Smooth muscle cell (in vitro differentiated cells): ENCODE measurements around the gene EFHD2. TPM values are rescaled to one million over a fixed set of nuclear protein-coding genes. Genes with fewer than 3 reads are reported as not detected.

Experiments
- DNase-seq: peaks from one replicate; lab custom pipeline; 2025; ENCODE audit not compliant: unreplicated experiment; lab: John Stamatoyannopoulos, UW
- H2AFZ ChIP-seq: fragments of 200-600 bp; sonication (generic); 2 replicates; pipeline ENCODE4 v1.6.0; 2016; ENCODE audit warnings: antibody characterized with exemption, low read depth, mild to moderate bottlenecking
- H3F3A ChIP-seq: fragments of 200-600 bp; sonication (generic); 2 replicates; pipeline ENCODE4 v1.6.0; 2017; ENCODE audit warnings: antibody characterized with exemption, low read depth
- H3K27ac ChIP-seq: fragments of 200-600 bp; sonication (generic); 2 replicates; pipeline ENCODE4 v1.5.1; 2016; ENCODE audit warnings: low read depth, mild to moderate bottlenecking
- H3K27me3 ChIP-seq: fragments of 200-600 bp; sonication (generic); 2 replicates; pipeline ENCODE4 v1.6.1; 2016; ENCODE audit warnings: low read depth, mild to moderate bottlenecking
- H3K36me3 ChIP-seq: fragments of 200-600 bp; sonication (generic); 2 replicates; pipeline ENCODE4 v1.5.1; 2016; ENCODE audit warnings: low read depth
- H3K4me1 ChIP-seq: fragments of 200-600 bp; sonication (generic); 2 replicates; pipeline ENCODE4 v1.5.1; 2016; ENCODE audit warnings: low read depth
- H3K4me2 ChIP-seq: fragments of 200-600 bp; sonication (generic); 2 replicates; pipeline ENCODE4 v1.6.0; 2016; ENCODE audit warnings: mild to moderate bottlenecking
- H3K4me3 ChIP-seq: fragments of 200-600 bp; sonication (generic); 2 replicates; pipeline ENCODE4 v1.5.1; 2016; ENCODE audit warnings: mild to moderate bottlenecking
- H3K79me2 ChIP-seq: fragments of 200-600 bp; sonication (generic); 2 replicates; pipeline ENCODE4 v1.6.0; 2016; ENCODE audit warnings: low read depth, mild to moderate bottlenecking
- H3K9ac ChIP-seq: fragments of 200-600 bp; sonication (generic); 2 replicates; pipeline ENCODE4 v1.6.0; 2016; ENCODE audit warnings: low read depth
- H3K9me3 ChIP-seq: fragments of 200-600 bp; sonication (generic); replicated peaks from 2 replicates; pipeline ENCODE4 v1.5.1; 2016; ENCODE audit warnings: low read depth
- H4K20me1 ChIP-seq: fragments of 200-600 bp; sonication (generic); 2 replicates; pipeline ENCODE4 v1.6.0; 2016; ENCODE audit warnings: low read depth
- WGBS: methylation state at CpG from one replicate; pipeline ENCODE4 v1.1.7; 2016; ENCODE audit warnings: low lambda C conversion rate; 5-methylcytosine and 5-hydroxymethylcytosine counted together
- polyA plus RNA-seq: library from polyadenylated mRNA; unstranded; fragments of >200 nt; fragmentation: Nextera tagmentation; extraction: Ambion mirVana; gene quantifications from 2 replicates; pipeline ENCODE4 v1.2.1, GENCODE V29; 2016
- total RNA-seq: library from RNA; depleted of rRNA; stranded (reverse); fragments of >200 nt; gene quantifications from 2 replicates; pipeline ENCODE4 v1.2.3, GENCODE V29; 2014
- TF ChIP-seq, protein P1 (sequence below): fragments of 200-600 bp; sonication (generic); IDR thresholded peaks from 2 replicates; pipeline ENCODE4 v1.5.1; 2017; ENCODE audit warnings: borderline replicate concordance, mild to moderate bottlenecking, antibody characterized with exemption; ENCODE audit not compliant: insufficient read depth, poor library complexity, severe bottlenecking

The EFHD2 gene
- total and polyA plus RNA-seq, 2 experiments from 2014 or later = 7.0 to 22.9 TPM

DNA sequence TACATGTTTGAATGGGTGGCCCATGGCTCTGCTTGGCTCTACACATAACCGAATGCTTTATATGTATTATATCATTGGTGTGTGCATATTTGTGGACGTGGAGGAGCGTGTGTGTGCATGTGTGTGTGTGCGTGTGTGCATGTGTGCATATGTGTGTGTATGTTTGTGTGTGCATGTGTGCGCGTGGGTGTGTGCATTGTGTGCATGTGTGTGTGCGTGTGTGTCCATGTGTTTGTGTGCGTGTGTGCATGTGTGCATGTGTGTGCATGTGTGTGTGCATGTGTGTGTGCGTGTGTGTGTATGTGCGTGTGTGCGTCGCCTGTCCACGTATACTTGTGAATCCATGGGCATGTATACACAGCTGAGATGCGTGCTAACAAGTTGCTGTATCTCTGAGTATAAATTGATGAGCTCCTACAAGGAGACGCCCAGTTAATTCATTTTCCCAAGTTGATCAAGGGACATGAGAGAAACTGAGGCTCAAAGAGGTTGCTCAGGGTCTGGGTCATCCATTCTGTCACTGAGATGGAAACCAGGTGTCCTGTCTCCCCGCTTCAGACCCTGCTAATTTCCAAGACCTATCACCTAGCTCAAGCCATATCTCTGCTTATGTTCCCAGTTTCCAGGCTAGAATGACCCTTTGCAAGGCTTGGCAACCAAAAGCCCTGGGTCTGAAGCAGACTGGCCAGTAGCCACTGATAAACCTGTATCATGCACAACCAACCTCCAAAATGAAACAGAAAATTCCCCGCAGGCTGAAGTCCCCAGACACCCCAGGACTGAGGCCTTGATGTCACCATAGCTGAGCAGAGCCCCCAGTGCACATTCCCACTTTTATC, 25.8 kb downstream of the EFHD2 start:
- H3K27ac ChIP-seq = no peak overlapping the region
- H3K4me1 ChIP-seq = no peaks in the 10 kb centered on the region
- no peaks in the 10 kb centered on the region for H4K20me1 ChIP-seq
- H3K79me2 ChIP-seq = no peaks in the 10 kb centered on the region
- TF ChIP-seq, protein P1, sequence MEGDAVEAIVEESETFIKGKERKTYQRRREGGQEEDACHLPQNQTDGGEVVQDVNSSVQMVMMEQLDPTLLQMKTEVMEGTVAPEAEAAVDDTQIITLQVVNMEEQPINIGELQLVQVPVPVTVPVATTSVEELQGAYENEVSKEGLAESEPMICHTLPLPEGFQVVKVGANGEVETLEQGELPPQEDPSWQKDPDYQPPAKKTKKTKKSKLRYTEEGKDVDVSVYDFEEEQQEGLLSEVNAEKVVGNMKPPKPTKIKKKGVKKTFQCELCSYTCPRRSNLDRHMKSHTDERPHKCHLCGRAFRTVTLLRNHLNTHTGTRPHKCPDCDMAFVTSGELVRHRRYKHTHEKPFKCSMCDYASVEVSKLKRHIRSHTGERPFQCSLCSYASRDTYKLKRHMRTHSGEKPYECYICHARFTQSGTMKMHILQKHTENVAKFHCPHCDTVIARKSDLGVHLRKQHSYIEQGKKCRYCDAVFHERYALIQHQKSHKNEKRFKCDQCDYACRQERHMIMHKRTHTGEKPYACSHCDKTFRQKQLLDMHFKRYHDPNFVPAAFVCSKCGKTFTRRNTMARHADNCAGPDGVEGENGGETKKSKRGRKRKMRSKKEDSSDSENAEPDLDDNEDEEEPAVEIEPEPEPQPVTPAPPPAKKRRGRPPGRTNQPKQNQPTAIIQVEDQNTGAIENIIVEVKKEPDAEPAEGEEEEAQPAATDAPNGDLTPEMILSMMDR = no peak
- H3K9ac ChIP-seq = no peak overlapping the region
- no peak overlapping the region for H3K4me2 ChIP-seq
- H2AFZ ChIP-seq = no peak overlapping the region
- no peak for DNase-seq
- H3K9me3 ChIP-seq = no peaks in the 10 kb centered on the region
- no peaks in the 10 kb centered on the region for H3F3A ChIP-seq
- 95% methylated on average over 17 of the region's 17 CpGs for WGBS
- H3K27me3 ChIP-seq = no peaks in the 10 kb centered on the region
- H3K36me3 ChIP-seq = no peaks in the 10 kb centered on the region
- no peak overlapping the region for H3K4me3 ChIP-seq

DNA sequence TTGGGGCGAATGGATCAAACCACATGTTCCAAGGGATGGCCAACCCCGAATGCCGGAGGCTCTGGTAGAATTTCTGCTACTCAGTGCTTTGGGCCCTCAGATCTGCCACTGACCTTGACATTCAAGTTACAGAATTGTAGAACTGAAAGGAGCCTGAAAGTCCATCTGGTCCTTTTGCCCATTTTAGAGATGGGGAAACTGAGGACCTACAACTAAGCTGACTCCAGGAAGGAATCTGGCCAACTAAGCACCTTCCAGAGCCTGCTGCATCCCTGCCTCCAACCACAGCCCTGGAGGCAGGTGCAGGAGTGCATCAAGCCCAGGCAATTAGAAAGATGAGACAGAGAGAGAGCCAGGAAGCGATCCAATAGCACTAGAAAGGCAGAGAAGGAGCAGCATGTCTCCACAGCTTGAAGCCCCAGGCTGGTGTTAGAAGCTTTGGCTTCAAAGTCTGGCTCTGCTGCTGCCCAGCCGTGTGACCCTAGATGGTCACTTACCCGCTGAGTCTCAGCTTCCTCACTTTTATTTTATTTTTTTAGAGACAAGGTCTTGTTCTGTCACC, 27.3 kb downstream of the EFHD2 start:
- Histone ChIP-seq H3K36me3 (no peaks in the 10 kb centered on the region), H3K27me3 (no peaks in the 10 kb centered on the region), H3K9me3 (no peaks in the 10 kb centered on the region), H4K20me1 (no peaks in the 10 kb centered on the region), H3K79me2 (no peaks in the 10 kb centered on the region), H3K4me2 (no peak overlapping the region), H3F3A (no peaks in the 10 kb centered on the region), H2AFZ (no peak overlapping the region), H3K4me3 (no peak overlapping the region), H3K9ac (no peak overlapping the region), H3K4me1 (no peaks in the 10 kb centered on the region), H3K27ac (no peak overlapping the region)
- DNase-seq = no peak
- TF ChIP-seq, protein P1 = no peak
- 94% methylated on average over 6 of the region's 6 CpGs for WGBS

DNA sequence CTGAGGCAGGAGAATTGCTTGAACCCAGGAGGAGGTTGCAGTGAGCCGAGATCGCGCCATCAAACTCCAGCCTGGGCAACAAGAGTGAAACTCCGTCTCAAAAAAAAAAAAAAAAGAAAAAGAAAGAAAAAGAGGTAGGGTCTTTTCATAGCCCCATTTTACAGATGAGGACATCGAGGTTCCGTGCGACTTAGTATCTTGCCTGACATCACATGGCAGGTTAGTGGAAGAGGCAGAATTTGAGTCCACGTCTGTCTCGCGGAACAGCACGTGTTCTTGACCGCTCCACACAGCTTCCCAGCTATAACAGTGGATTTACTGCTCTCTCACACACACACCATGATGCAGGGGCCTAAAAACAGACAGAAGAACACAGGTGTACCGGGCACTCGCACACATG, 29.6 kb downstream of the EFHD2 start:
- Histone ChIP-seq H4K20me1 (no peaks in the 10 kb centered on the region), H3K79me2 (no peaks in the 10 kb centered on the region), H3K4me3 (no peak overlapping the region), H3F3A (no peaks in the 10 kb centered on the region), H3K4me2 (no peak overlapping the region), H3K36me3 (no peaks in the 10 kb centered on the region), H3K27ac (no peak overlapping the region), H3K9me3 (no peaks in the 10 kb centered on the region), H3K4me1 (no peaks in the 10 kb centered on the region), H3K27me3 (peaks cover 10% of the 10 kb centered on the region), H3K9ac (no peak overlapping the region), H2AFZ (no peak overlapping the region)
- TF ChIP-seq, protein P1 = no peak
- 96% methylated on average over 14 of the region's 14 CpGs for WGBS
- no peak for DNase-seq

DNA sequence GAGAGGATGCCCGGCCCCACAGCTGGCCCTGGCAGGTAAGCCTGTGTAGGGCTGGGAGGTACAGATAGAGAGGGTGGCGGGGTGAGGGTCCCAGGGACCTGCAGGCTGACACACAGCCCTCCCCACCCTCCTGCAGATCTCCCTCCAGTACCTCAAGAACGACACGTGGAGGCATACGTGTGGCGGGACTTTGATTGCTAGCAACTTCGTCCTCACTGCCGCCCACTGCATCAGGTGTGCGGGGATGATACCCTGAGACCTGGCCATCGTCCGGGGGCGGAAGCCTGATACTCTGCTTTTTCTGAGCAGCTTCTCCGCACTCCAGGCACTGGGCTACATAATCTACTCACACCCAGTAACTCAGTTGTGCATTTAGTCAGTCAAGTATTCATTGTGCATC, 30.7 kb downstream of the EFHD2 start:
- no peaks in the 10 kb centered on the region for H3K4me1 ChIP-seq
- no peaks in the 10 kb centered on the region for H3F3A ChIP-seq
- peaks cover 10% of the 10 kb centered on the region for H3K27me3 ChIP-seq
- no peaks in the 10 kb centered on the region for H4K20me1 ChIP-seq
- H3K9me3 ChIP-seq = no peaks in the 10 kb centered on the region
- 92% methylated on average over 13 of the region's 13 CpGs for WGBS
- no peaks in the 10 kb centered on the region for H3K36me3 ChIP-seq
- no peak overlapping the region for H3K4me3 ChIP-seq
- TF ChIP-seq, protein P1 = no peak
- no peak overlapping the region for H3K27ac ChIP-seq
- H3K4me2 ChIP-seq = no peak overlapping the region
- no peak overlapping the region for H3K9ac ChIP-seq
- H2AFZ ChIP-seq = no peak overlapping the region
- no peak for DNase-seq
- H3K79me2 ChIP-seq = no peaks in the 10 kb centered on the region
